Esophagus mucosa (tissue), 1 donor: ENCODE data around the gene ZNF622. TPM values are rescaled to one million over a fixed set of nuclear protein-coding genes. Genes with fewer than 3 reads are reported as not detected.

Experiments
- ATAC-seq: fragments of 200-7000 bp; cut with Tn5 transposase; one replicate; pipeline ENCODE4 v1.9.1; 2020
- total RNA-seq: library from RNA; stranded (reverse); gene quantifications from one replicate; pipeline ENCODE4 v1.2.4, GENCODE V29; 2023
- donor health status: DM: yes; HTN: yes; CAD: no.

ZNF622 gene
- total RNA-seq, 1 donor from 2014 or later: 15.5 TPM

DNA sequence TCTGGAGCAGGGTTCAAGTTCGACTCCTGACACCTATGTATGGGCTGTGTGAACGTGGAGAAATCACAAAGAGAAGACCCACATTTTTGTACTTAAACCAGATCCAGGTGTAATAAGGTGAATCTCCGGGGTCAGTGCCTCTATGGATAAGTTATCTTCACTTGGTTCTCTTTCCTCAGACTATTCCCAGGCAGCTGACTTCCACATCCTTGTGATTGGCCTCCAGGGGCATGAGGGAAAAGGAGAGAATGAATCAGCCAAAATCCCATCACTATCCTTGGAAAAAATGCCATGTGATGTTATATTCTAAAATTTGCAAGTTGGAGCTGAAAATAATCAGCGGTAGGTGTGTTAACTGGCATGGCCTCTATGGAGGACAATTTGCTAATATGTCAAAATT lies 37.2 kb downstream of the ZNF622 start:
- no peak for ATAC-seq

GRCh38 chr5:16427587-16427986 lies 38.0 kb downstream of the ZNF622 start:
- no peak for ATAC-seq

GRCh38 chr5:16418471-16418922 lies 47.1 kb downstream of the ZNF622 start:
- no peak for ATAC-seq

GRCh38 chr5:16417398-16418074 lies 48.1 kb downstream of the ZNF622 start:
- ATAC-seq: no peak

GRCh38 chr5:16414861-16415260 lies 50.7 kb downstream of the ZNF622 start:
- ATAC-seq: no peak

- no peak for ATAC-seq
Observed at GRCh38 chr5:16413166-16413860, 52.3 kb downstream of the ZNF622 start.

DNA sequence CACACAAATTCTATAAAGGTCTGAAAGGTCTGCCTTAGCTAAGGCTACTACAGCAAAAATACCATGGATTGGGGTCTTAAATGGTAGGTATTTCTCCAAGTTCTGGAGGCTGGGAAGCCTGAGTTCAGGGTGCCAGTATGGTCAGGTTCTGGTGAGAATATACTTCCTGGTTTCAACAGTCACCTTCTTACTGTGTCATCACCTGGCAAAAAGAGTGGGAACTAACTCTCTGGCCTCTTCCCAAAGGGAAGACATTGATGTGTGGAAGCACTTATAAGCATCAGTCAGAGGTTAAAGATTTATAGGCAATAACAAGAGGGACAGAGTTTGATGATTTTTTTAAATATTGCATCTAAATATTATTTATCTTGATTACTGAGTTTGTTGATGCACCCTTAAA lies 53.0 kb downstream of the ZNF622 start:
- no peak for ATAC-seq

- no peak for ATAC-seq
Observed at GRCh38 chr5:16411741-16412455, 53.7 kb downstream of the ZNF622 start.

GRCh38 chr5:16411235-16411634 lies 54.4 kb downstream of the ZNF622 start:
- no peak for ATAC-seq

DNA sequence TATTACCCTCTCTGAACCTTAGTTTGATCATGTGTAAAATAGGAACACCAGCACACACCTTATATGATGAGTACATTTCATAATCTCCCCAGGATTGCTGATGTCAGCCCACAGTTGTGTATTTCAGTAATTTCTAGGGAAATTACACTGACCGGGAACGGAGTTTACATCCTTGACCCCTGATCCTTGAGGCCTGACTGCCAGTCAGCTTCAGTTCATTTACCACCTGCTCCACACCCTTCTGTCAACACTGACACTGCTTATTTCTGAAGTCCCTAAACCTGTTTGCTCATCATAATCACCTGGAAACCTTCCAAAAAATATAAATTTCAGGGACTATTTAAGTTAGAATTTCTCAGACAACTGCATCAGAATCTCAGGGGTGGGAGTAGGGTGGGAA lies 55.3 kb downstream of the ZNF622 start:
- ATAC-seq: peak; percentile 49

DNA sequence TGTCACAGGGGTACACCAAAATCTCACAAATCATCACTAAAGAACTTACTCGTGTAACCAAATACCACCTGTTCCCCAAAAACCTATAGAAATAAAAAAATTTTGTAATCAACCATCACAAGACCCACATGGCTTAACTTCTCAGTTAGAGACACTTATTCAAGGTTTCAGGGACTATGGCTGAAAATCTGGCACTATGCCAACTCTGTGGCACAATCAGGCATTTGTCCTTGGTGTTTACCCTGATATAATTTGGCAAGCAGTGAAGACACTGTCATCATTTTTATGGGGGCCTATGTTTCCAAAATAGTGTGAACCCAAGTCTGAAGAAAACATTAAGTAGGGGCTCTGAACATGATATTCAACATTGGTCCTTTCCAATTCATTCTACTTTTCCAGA lies 59.0 kb downstream of the ZNF622 start:
- no peak for ATAC-seq

GRCh38 chr5:16406023-16406422 lies 59.6 kb downstream of the ZNF622 start:
- peak; percentile 66 for ATAC-seq

Other genes starting within 250 kb of the ZNF622 start
- 1.5 TPM for gene RETREG1, start 151.2 kb upstream of the ZNF622 start, total RNA-seq